Endothelial cell of umbilical vein (primary cell): Measurements from ENCODE around the gene GPR158. TPM values are rescaled to one million over a fixed set of nuclear protein-coding genes. Genes with fewer than 3 reads are reported as not detected.

Experiments
- BruUV-seq: library from RNA; stranded (reverse); fragments of 400-500 nt; replicated peaks from 2 replicates; lab custom pipeline; 2021; lab: Mats Ljungman, UMichigan
- CTCF ChIA-PET: fragments of 300-600, 350-600 bp; sonication (Branson Sonifier 250); formaldehyde crosslinking; loops from one replicate; lab custom pipeline; 2021; ENCODE audit warnings: antibody characterized with exemption, inconsistent platforms; lab: Charles Lee
- POLR2A ChIA-PET: fragments of 300-600, 350-600 bp; sonication (Branson Sonifier 250); formaldehyde crosslinking; loops from one replicate; lab custom pipeline; 2021; ENCODE audit warnings: antibody characterized with exemption, inconsistent platforms; lab: Charles Lee
- DNase-seq: peaks from one replicate; pipeline ENCODE4 v3.0.0-alpha.2; 2011; ENCODE audit warnings: low read depth, low spot score
- FAIRE-seq: peaks from 2 replicates; lab custom pipeline; 2011; peaks lifted over from hg19 to GRCh38; lab: Jason Lieb, UNC
- H2AFZ ChIP-seq: 2 replicates; pipeline ENCODE4 v1.6.0; 2012; ENCODE audit warnings: low read depth, low read length, control low read depth, inconsistent platforms
- H3K27ac ChIP-seq: 2 replicates; pipeline ENCODE4 v1.5.1; 2011; ENCODE audit warnings: low read depth, mild to moderate bottlenecking, control low read depth, low read length, moderate library complexity; ENCODE audit not compliant: insufficient read depth
- H3K27me3 ChIP-seq, 2 experiments: 2 replicates each; pipeline versions ENCODE4 v1.6.0 to v1.6.1; 2011; ENCODE audit warnings: low read length in 2 of 2, mixed read lengths in 1 of 2; ENCODE audit not compliant: control insufficient read depth in 2 of 2, insufficient read depth in 2 of 2
- H3K36me3 ChIP-seq, 2 experiments: 2 replicates in 1 of 2; 3 replicates in 1 of 2; pipeline ENCODE4 v1.5.1; 2011; ENCODE audit warnings: low read length in 2 of 2, mild to moderate bottlenecking in 1 of 2, moderate library complexity in 1 of 2; ENCODE audit not compliant: control insufficient read depth in 2 of 2, insufficient read depth in 2 of 2; ENCODE audit errors: extremely low read depth in 1 of 2
- H3K4me1 ChIP-seq: 3 replicates; pipeline ENCODE4 v1.5.1; 2011; ENCODE audit warnings: mild to moderate bottlenecking, low read length; ENCODE audit not compliant: control insufficient read depth, insufficient read depth; ENCODE audit errors: extremely low read depth
- H3K4me2 ChIP-seq: 2 replicates; pipeline ENCODE4 v1.6.1; 2011; ENCODE audit warnings: low read length, control low read depth, mixed read lengths; ENCODE audit not compliant: insufficient read depth
- H3K4me3 ChIP-seq, 3 experiments: fragments of 200-600 bp in 1 of 3; sonication (generic), shearing (Covaris generic) in 1 of 3; replicated peaks in 1 of 3; 2 replicates each; pipeline ENCODE4 v1.5.1; 2011 to 2016; ENCODE audit warnings: control low read depth in 3 of 3, low read length in 3 of 3, mild to moderate bottlenecking in 2 of 3, inconsistent platforms in 1 of 3, low read depth in 1 of 3, moderate library complexity in 1 of 3; ENCODE audit not compliant: insufficient read depth in 1 of 3
- H3K79me2 ChIP-seq: 2 replicates; pipeline ENCODE4 v1.6.0; 2012; ENCODE audit warnings: low read length, inconsistent platforms; ENCODE audit not compliant: control insufficient read depth, insufficient read depth
- H3K9ac ChIP-seq: replicated peaks from 2 replicates; pipeline ENCODE3; 2011; ENCODE audit warnings: low read length, control low read depth; ENCODE audit not compliant: insufficient read depth; ENCODE audit errors: extremely low read depth
- H3K9me1 ChIP-seq: replicated peaks from 3 replicates; pipeline ENCODE4 v1.6.0; 2011; ENCODE audit warnings: mild to moderate bottlenecking, low read length; ENCODE audit not compliant: control insufficient read depth, insufficient read depth; ENCODE audit errors: extremely low read depth
- H3K9me3 ChIP-seq: replicated peaks from 2 replicates; pipeline ENCODE4 v1.5.1; 2012; ENCODE audit warnings: low read length, inconsistent platforms; ENCODE audit not compliant: control insufficient read depth, insufficient read depth
- H4K20me1 ChIP-seq: replicated peaks from 2 replicates; pipeline ENCODE3; 2011; ENCODE audit warnings: mild to moderate bottlenecking, low read length; ENCODE audit not compliant: control insufficient read depth, insufficient read depth; ENCODE audit errors: extremely low read depth
- CTCF ChIP-seq, 2 donors: IDR thresholded peaks; 1 replicate in 1 of 2; 2 replicates in 1 of 2; pipeline ENCODE4 v1.5.1; 2011; ENCODE audit warnings: low read length in 2 of 2, mild to moderate bottlenecking in 2 of 2, moderate library complexity in 2 of 2, control low read depth in 1 of 2, inconsistent platforms in 1 of 2, low read depth in 1 of 2; ENCODE audit not compliant: insufficient read depth in 1 of 2; ENCODE audit errors: extremely low read depth in 1 of 2
- EZH2 ChIP-seq: IDR thresholded peaks from 2 replicates; pipeline ENCODE4 v1.6.1; 2012; ENCODE audit warnings: borderline replicate concordance, low read depth, mild to moderate bottlenecking, moderate library complexity, low read length, inconsistent platforms; ENCODE audit not compliant: severe bottlenecking
- FOS ChIP-seq: IDR thresholded peaks from 2 replicates; pipeline ENCODE4 v1.6.1; 2011; ENCODE audit warnings: mild to moderate bottlenecking, low read length, moderate library complexity, borderline replicate concordance; ENCODE audit not compliant: insufficient read depth
- GATA2 ChIP-seq: IDR thresholded peaks from 2 replicates; pipeline ENCODE4 v1.7.0; 2011; ENCODE audit warnings: low read depth, mild to moderate bottlenecking, moderate library complexity, mixed read lengths, low read length; ENCODE audit not compliant: insufficient read length, insufficient read depth
- JUN ChIP-seq: IDR thresholded peaks from 2 replicates; pipeline ENCODE4 v1.6.1; 2011; ENCODE audit warnings: borderline replicate concordance, low read depth; ENCODE audit not compliant: insufficient read length, insufficient read depth
- MAX ChIP-seq: IDR thresholded peaks from 2 replicates; pipeline ENCODE4 v1.6.1; 2011; ENCODE audit not compliant: insufficient read depth, insufficient read length
- MYC ChIP-seq: IDR thresholded peaks from one replicate; pipeline ENCODE4 v1.6.1; 2011; ENCODE audit warnings: mild to moderate bottlenecking, low read depth, low read length
- POLR2A ChIP-seq: IDR thresholded peaks from 2 replicates; pipeline ENCODE4 v1.6.1; 2012; ENCODE audit warnings: low read depth, mild to moderate bottlenecking, control low read depth, low read length
- POLR2AphosphoS5 ChIP-seq: IDR thresholded peaks from 2 replicates; pipeline ENCODE4 v1.6.1; 2012; ENCODE audit warnings: low read depth, mild to moderate bottlenecking, control low read depth, low read length, moderate library complexity; ENCODE audit not compliant: insufficient read depth
- dilution Hi-C: fragments of 300-500 bp; cut with MboI; formaldehyde crosslinking; loops from one replicate; pipeline ENCODE4 v1.15.0; 2019; ENCODE audit warnings: low sequenced_read_pairs; ENCODE audit not compliant: extremely low pct_ligation_motif_present
- intact Hi-C: fragments of 100-400 bp; cut with micrococcal nuclease; formaldehyde crosslinking; loops from one replicate; pipeline ENCODE4 v1.10.0; 2022
- polyA plus RNA-seq, 4 experiments: library from polyadenylated mRNA; depleted of rRNA in 3 of 4; stranded (reverse) in 3 of 4; unstranded in 1 of 4; fragments of >200 nt; gene quantifications; 2 replicates each; pipeline versions ENCODE4 v1.2.1 to v1.2.3, GENCODE V29; 2011 to 2012; ENCODE audit warnings: missing spikeins in 1 of 4
- total RNA-seq: library from RNA; stranded (reverse); gene quantifications from 2 replicates; pipeline ENCODE4 v1.2.3, GENCODE V29; 2021

GPR158 gene
- total and polyA plus RNA-seq, 2 donors (not counting 3 experiments of a cell fraction or from before 2014, with no cell fraction given), result not detected

- no TSS peak for BruUV-seq
- no peak for FAIRE-seq
- intact Hi-C loops, result no loop called here
Measured at GRCh38 chr10:25615926-25616325, 441.1 kb downstream of the GPR158 start.

More at GRCh38 chr10:25615926-25616325, 441.1 kb downstream of the GPR158 start:
- H3K4me1 ChIP-seq, result no peaks in the 10 kb centered on the region
- H3K27me3 ChIP-seq, result no peaks in the 10 kb centered on the region
- no peaks in the 10 kb centered on the region for H3K9me3 ChIP-seq
- H3K27ac ChIP-seq, result no peak overlapping the region
- no peaks in the 10 kb centered on the region for H4K20me1 ChIP-seq
- H3K79me2 ChIP-seq, result no peaks in the 10 kb centered on the region
- no peak overlapping the region for H3K4me2 ChIP-seq
- ChIA-PET POLR2A (no interaction called here), CTCF (no interaction called here)
- no peak for DNase-seq
- dilution Hi-C loops, result no loop called here
- no peak overlapping the region for H3K4me3 ChIP-seq
- no peaks in the 10 kb centered on the region for H3K9me1 ChIP-seq
- no peak overlapping the region for H3K9ac ChIP-seq
- H2AFZ ChIP-seq, result no peak overlapping the region
- TF ChIP-seq JUN (no peak), CTCF (IDR thresholded peaks at IDR 0.05; ENCODE audit: extremely low read depth in 1 of 2, insufficient read depth in 1 of 2, low read depth in 1 of 2, low read length in 2 of 2) (no peak), POLR2A (no peak), MAX (no peak), GATA2 (no peak), POLR2AphosphoS5 (no peak), FOS (no peak), EZH2 (no peak), MYC (no peak)
- H3K36me3 ChIP-seq, result no peaks in the 10 kb centered on the region
